Right ventricle myocardium superior (tissue), 1 donor: ENCODE data around the gene PLA2G4B. TPM values are rescaled to one million over a fixed set of nuclear protein-coding genes. Genes with fewer than 3 reads are reported as not detected.
A peak's percentile ranks its signal among the peaks of the same experiment; 100 is the strongest.

ENCODE experiments used
- ATAC-seq: fragments of 200-7000 bp; cut with Tn5 transposase; one replicate; pipeline ENCODE4 v1.9.1; 2020; ENCODE audit warnings: mild to moderate bottlenecking; ENCODE audit not compliant: poor library complexity
- DNase-seq: peaks from one replicate; pipeline ENCODE4 v3.0.0-alpha.2; 2020
- intact Hi-C: fragments of 100-400 bp; cut with DNase I; formaldehyde crosslinking; loops from one replicate; pipeline ENCODE4 v1.11.2; 2022
- total RNA-seq: library from RNA; stranded (reverse); fragmentation: NEBNext Ultra II Directional; extraction: Animal tissue kit (Norgen Biotek cat#: 25700); gene quantifications from one replicate; pipeline ENCODE4 v1.2.1, GENCODE V29; 2021
- donor health status: DM: no; HTN: yes; CAD: no; lungs with severe emphysema.

PLA2G4B gene
- total RNA-seq, 1 donor from 2014 or later: 3.6 TPM

GRCh38 chr15:41860049-41860828 lies 21.6 kb downstream of the PLA2G4B start:
- no peak for DNase-seq
- no peak for ATAC-seq
- intact Hi-C loops: no loop called here

DNA sequence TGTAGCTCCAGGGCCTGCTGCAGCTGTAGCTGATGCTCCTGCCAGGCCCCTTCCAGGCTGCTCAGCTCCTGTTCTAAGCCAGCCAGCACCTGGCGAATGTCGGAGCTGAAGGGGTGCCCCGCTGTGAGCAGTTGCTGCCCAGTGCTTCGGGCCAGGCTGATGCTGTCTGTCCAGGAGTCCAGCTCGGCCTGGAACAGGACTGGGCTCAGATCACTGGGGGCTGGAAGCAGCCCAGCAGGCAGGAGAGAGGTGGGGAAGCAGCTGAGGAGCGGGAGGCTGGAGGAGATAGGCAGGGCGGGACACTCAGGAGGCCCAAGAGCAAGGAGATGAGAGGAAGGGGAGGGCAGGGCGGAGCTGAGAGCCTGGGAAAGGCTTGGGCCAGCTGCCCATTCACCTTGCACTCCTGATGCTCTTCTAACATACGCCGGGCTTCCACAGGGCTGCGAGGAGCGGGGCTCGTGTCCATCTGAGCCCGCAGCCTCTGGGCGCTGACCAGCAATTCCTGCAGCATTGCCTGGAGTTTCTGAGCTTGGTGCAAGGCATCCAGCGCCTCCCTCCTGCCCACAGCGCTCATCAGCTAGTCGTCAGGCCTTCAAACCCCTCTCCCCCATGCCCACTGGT lies 23.2 kb downstream of the PLA2G4B start:
- no peak for DNase-seq
- no peak for ATAC-seq
- intact Hi-C loops: no loop called here

DNA sequence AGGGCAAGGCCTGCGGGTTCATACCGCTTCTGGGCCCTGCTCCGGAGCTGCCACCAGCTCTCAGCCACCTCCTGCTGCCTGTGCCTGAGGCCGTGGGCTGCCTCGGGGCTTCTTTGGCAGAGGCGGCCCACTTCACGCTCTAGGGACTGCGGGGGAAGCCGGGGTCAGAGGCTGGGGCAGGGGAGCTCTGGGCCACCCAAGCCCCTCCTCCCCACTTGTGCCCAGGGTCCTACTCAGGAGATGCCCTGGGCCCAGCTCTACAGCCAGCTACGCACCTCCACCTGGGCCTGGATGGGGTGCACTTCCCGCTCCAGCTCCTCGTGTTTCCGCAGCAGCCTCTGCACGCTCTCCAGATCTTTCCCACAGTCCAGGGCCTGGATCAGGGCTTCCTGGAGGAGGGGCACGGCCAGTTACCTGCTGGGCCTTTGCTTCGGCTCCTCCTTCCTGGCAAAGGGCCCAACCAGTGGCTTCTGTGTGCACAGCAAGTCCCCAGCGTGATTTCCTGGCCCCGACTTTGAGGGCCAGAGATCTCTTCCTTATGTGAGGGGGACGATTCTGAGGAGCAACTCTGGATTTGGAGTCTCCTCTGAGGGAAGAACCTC lies 24.0 kb downstream of the PLA2G4B start:
- intact Hi-C loops: no loop called here
- ATAC-seq (no peak), DNase-seq (no peak)

DNA sequence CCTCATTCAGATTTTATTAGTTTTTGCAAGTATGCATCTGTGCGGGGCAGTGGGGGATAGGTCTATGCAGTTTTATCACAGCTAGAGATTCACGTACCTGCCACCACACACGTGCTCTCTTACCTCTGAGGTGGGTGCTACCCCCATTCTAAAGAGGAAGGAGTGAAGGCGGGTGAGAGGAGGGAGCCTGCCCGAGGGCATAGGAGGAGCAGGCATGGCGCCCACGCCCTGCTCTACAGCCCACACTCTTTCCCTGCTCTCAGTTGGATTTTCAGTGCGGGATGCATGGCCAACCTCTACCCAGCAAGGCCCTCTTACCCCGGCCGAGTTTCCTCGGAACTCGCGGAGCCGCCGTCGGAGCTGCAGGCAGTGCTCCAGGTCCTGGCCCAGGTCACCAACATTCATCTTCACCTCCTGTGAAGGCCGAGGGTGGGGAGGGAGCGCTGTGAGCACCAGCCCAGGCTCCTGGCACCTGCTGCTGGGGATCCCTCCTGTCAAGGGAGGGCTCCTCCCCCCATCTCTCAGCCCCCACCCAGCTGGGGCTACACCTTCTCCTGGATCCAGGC lies 26.9 kb downstream of the PLA2G4B start:
- ATAC-seq (no peak), DNase-seq (no peak)
- intact Hi-C loops: no loop called here

DNA sequence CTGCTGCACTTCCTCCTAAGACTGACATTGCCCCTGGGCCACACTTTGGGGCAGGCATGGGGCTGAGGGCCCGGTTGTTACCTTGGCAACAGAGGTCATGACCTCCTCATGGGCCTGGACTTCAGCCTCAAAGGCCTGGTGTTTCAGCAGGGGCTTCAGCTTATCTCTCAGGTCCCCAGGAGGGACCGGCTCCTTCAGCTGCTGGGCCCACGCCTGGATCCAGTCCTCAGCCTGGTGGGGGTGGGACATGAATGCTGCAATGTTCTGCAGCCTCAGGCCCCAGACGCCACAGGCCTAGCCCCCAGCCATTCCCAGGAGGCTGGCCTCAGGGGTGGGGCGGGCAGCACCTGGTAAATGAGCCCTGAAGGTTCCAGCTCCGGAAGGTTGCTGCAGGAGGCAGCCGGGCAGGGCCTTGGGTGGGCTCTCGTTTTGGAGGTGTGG lies 27.6 kb downstream of the PLA2G4B start:
- intact Hi-C loops: no loop called here
- ATAC-seq (no peak), DNase-seq (no peak)

- ATAC-seq: no peak
- intact Hi-C loops: no loop called here
- no peak for DNase-seq
Observed at GRCh38 chr15:41866872-41867579, 28.4 kb downstream of the PLA2G4B start.

- ATAC-seq (no peak), DNase-seq (no peak)
- intact Hi-C loops: no loop called here
Observed at GRCh38 chr15:41868321-41868720, 29.7 kb downstream of the PLA2G4B start.

GRCh38 chr15:41869770-41870688 lies 31.4 kb downstream of the PLA2G4B start:
- intact Hi-C loops: no loop called here
- DNase-seq (no peak), ATAC-seq (no peak)

GRCh38 chr15:41870689-41871081 lies 32.0 kb downstream of the PLA2G4B start:
- intact Hi-C loops: no loop called here
- peak; percentile 80 for ATAC-seq
- DNase-seq: peak; percentile 54

GRCh38 chr15:41871175-41871905 lies 32.7 kb downstream of the PLA2G4B start:
- peak; percentile 11 for ATAC-seq
- DNase-seq: no peak
- intact Hi-C loops: no loop called here

DNA sequence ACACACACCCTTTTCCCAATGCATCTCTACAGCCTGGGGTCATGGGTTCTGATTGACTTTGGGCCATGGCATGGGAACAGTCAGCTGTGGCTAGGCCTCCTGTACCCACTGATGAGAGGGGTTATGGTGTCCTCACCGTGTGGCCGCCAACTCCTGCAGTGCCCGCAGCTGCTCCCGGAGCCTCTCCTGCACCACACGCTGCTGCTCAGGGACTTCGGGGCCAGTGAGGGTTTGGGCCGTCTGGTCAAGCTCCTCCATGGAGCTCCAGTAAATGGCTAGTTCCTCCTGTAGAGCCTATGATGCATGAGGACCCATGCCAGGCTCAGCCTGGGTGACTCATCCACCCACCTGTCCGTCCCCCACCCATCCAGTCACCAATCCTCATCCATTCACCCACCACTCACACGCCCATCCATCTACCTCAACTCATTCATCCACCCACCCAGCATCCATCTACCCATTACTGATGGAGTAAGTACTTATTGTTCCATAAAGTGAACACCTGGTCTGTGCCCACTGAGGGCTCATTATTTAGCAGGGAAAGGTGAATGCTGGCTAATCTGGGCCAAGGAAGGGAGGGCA lies 33.6 kb downstream of the PLA2G4B start:
- ATAC-seq: no peak
- intact Hi-C loops: no loop called here

DNA sequence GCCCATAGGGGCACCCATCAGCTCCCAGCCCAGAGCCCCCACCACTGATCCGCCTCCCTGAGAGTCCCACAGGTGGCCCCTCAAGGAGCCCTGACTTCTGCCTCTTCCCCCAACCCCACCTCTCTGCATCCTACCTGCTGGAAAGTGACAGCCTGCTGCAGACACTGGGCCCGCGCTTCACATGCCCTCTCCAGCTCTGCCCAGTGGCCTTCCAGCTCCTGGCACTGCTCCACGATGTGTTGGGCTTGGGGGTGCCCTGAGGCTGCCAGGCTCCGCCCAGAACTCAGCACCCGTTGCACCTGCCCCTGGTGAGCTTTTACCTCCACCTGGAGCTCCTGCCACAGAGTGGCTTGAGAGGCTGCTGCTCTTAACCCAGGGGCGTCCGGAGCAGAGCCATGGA lies 35.1 kb downstream of the PLA2G4B start:
- DNase-seq (no peak), ATAC-seq (no peak)
- intact Hi-C loops: no loop called here

More for the DNA sequence above, 33.6 kb downstream of the PLA2G4B start:
- DNase-seq: no peak

- DNase-seq (no peak), ATAC-seq (no peak)
- intact Hi-C loops: no loop called here
Observed at GRCh38 chr15:41874736-41875135, 36.1 kb downstream of the PLA2G4B start.

- ATAC-seq (no peak), DNase-seq (no peak)
- intact Hi-C loops: no loop called here
Observed at GRCh38 chr15:41876007-41876406, 37.4 kb downstream of the PLA2G4B start.

DNA sequence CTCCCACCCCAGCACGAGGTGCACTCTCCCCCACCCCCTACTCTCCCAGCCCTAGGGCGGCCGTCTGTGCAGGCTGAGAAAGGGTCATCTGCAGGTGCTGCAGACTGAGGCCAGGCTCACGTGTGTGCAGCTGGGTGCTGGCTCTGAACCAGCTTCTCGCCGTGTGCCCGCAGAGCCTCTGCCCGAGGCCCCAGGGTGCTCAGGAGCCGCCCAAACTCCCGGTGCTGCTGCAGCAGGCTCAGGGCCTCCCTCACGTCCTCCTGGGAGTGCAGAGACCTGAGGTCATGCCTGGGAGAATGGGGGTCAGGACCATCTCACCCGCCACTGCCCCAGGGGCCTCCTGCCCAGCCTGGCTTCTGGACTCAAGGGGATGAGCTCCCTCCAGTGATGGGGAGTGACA lies 38.0 kb downstream of the PLA2G4B start:
- no peak for DNase-seq
- intact Hi-C loops: no loop called here
- ATAC-seq: no peak

DNA sequence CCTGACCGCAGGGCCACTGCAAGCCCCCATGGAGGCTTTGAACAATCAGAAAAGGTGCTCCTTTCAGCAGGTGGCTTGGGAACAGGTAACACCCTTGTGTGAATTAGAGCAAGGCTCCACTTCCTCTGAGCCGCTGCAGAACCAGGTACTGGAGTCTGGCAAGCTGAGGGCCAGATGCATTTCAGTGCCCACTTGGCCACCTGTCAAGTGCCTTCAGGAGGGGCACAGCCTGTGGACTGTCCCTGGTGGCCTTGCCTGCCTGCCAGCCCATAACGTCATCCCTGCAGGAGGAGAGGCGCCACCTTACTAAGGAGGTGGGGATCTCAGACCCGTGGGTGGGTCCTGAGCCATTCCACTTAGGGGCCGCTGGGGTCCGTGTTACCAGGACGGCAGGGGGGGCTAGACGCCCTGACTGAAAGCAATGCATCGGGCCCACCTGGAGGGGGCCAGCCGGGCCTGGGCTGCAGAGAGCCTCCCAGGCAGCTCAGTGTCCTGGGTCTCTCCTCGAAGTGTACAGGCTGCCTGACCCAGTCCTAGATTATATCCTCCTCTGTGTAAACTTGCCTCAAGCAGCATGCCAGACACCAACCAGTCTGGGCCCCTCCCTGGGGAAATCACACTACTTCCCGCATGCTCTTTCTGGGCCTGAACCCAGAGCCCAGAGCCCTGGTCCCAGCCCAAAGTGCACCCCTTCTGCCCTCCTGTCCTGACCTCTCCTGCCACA lies 39.1 kb downstream of the PLA2G4B start:
- intact Hi-C loops: no loop called here
- no peak for DNase-seq
- no peak for ATAC-seq

DNA sequence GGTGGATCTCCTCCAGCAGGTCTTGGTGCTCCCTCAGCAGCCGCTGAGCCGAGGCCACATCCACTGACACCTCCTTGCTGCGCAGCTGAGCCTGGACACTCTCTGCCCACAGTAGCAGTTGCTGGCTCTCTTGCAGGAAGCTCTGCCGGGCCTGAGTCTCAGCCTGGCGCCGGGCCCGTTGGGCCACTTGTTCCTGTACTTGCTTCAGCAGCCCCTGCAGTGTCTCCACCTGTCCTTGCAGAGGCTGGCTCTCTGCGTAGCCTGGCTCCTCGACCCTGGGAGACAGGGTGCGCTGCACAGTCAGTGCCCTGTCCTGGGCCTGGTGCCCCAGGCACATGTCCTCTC lies 39.7 kb downstream of the PLA2G4B start:
- DNase-seq (peak; percentile 80), ATAC-seq (peak; percentile 63)
- intact Hi-C loops: no loop called here
